MM.1S (cell line): ENCODE results near the gene ANTXRL.

Experiments used
- EZH2 ChIP-seq: fragments of 300-600 bp; sonication (generic); optimal IDR thresholded peaks from 2 replicates; pipeline ENCODE3; 2017; ENCODE audit warnings: low read depth, mild to moderate bottlenecking, antibody characterized with exemption, low read length, mixed read lengths
- TF ChIP-seq, protein P1 (sequence below): fragments of 300-600 bp; sonication (generic); IDR thresholded peaks from 2 replicates; pipeline ENCODE4 v1.5.1; 2016; ENCODE audit warnings: antibody characterized with exemption, low read length, mixed read lengths

DNA sequence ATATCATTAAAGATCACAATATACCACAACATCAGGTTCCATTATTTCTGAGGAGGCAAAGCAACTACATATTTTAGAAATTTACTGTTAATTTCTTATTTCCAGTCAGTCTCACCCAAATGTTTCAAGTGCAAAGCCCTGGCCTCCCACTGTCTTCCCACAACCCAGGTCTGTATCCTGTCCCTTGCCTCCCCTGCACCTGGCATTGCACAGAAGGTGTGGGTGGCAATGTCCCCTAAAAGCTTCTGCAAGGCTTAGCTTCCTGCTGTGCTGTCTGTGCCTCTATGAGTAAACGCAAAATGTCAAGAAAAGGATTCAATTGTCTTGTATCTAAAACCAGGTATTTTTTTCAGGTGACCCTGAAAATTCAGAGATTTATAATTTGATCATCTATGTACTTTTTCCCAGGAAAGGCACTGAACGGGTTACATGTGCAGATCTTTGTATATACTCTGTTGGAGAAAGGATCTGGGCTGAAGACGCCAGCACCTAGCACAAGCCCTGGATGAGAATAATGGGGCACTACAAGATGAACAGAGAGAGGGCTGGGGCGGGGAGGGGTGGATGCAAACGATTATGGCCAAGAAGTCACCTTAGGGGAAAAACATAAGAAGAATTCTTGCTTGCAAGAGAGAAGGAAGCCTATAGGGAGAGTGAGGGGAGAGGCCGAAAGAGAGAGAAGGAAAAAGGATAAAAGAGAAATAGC, 3.1 kb upstream of the ANTXRL start:
- TF ChIP-seq, protein P1, sequence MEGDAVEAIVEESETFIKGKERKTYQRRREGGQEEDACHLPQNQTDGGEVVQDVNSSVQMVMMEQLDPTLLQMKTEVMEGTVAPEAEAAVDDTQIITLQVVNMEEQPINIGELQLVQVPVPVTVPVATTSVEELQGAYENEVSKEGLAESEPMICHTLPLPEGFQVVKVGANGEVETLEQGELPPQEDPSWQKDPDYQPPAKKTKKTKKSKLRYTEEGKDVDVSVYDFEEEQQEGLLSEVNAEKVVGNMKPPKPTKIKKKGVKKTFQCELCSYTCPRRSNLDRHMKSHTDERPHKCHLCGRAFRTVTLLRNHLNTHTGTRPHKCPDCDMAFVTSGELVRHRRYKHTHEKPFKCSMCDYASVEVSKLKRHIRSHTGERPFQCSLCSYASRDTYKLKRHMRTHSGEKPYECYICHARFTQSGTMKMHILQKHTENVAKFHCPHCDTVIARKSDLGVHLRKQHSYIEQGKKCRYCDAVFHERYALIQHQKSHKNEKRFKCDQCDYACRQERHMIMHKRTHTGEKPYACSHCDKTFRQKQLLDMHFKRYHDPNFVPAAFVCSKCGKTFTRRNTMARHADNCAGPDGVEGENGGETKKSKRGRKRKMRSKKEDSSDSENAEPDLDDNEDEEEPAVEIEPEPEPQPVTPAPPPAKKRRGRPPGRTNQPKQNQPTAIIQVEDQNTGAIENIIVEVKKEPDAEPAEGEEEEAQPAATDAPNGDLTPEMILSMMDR: no peak
- no peak for TF ChIP-seq EZH2
